Midbrain (tissue), 1 donor: ENCODE measurements around the gene GPR17.
A peak's percentile ranks its signal among the peaks of the same experiment; 100 is the strongest.

Experiments used
- DNase-seq: peaks from one replicate; lab custom pipeline; 2025; lab: John Stamatoyannopoulos, UW

GPR17 gene

DNA sequence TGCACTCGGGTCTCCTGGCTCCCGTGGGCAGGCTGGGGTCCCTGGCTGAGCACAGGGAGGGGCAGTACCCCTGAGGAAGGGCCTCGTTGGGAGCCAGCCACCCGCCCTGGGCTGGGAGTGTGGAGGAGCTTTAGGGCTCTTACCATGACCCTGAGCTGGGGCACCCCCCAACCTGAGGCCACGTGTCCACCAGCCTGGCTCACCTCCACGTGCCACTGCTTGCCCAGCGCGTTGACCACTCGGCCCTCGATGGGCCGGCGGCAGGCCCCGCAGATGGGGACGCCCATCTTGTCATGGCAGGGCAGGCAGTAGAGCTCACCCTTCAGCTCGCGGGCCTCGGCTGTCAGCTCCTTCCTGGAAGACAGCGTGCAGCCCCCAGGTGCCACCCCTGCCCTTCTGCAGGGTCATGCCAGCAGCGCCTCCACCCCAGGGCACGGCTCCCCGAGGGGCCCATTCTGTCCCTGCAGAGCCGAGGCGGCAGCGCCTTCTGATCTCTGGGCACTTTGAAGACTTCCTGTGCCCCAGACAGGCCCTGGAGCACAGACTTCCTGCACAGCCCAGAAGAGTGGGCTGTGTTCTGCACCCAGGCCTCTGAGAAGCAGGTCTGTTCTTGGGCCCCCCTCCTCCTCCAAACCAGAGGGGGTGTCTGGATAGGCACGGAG lies 4.0 kb upstream of the GPR17 start:
- DNase-seq = no peak

DNA sequence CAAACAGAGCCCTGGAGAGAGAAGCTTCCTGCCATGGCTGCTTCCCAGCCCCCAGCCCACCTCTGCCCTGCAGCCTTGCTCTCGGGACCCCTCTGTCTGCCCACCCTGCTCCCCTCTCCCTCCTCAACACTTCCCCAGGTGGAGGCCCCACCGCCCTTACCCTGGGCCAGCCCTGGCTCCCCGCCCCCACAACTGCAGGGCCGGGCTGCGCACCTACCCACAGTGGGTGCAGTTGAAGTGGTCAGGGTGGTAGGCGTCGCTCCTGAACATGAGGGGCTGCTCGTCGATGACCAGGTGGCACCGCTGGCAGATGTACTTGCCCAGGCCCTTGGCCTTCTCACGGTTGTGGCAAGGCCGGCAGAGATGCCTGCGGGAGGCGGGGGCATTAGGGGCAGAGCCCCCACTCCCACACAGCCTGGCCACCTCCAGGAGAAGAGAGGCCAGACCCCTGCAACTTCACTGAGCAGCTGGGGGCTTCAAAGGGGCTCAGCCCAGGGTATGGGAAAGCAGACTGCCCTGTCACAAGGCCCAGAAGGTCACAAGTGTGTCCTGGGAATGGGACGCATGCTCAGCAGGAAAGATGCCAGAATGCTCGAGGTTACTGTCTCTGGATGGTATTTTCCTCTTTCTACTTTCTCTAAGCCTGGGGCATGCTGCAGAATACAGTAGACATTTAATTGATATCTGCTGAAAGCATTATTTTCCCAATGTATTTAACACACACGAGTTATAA lies 3.1 kb upstream of the GPR17 start:
- no peak for DNase-seq

DNA sequence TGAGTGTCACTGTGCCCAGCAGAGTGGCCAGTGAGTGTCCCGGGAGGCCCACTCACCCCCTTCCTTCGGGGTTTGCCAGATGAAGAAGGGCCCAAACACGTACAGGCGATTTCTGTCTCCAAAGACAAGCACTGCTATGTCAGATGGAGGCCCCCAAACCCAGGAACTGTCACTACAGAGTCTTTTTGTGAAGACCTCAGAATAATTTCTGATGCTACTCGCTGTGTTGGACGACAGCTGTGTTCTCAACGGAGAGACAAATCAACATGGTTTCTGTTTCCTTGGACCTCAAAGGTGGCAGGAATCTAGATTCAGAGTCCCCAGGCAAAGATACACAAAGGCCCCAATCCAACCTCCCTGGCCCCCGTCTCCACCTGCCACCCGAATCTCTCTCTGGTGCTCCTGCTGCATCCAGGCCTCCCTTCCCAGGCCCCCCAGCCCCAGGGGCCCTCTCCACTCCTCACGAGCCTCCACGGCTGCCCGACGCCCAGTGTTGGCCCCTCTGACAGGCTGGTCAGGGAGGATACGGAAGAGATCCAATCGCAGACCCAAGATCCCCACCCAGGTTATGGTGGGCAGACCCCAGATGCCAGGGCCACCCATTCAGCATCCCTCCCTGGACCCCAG lies 2.4 kb upstream of the GPR17 start:
- peak; percentile 18 for DNase-seq

DNA sequence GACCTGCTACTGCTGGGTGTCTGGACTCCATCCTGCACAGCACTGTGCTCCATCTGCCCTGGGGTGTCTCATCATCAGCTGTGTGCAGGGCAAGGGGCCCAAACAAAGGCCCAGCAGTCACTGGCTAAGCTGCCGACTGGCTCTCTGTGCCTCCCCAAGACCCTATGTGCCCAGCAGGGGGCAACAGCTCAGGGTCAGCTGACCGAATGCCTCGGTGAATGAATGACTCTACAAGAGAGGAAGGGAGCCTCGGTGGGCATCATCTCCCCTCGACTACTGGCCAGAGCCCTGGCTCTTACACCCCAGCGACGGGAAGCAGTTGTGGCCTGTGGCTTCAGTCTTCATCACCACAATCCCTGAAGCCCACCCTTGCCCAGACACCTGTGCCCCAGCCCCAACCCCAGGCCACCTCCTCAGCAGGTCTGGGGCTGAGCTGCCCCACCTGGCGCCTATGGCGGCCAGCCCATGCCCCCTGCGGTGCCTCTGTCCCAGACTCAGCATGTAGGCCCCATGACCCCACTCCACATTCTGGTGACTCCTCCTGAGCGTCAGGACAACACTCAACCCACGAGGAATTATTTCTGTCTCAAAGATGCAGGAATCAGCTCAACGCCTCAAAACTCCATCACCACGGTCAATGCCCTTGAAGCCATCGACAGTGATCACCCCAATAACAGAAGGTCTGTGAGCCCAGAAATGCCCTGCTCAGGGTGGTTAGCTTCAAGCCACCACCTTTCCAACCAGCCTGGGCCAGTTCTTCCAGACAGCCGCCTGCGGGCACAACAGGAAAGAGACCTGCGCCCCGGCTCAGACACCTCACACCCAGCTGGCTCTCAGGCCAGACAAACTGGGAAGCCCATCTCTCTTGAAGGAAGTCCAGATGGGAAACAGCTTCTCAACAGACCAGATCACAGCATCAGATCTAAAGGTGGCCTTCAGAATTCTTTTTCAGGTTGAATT lies 1.6 kb upstream of the GPR17 start:
- DNase-seq = no peak

DNA sequence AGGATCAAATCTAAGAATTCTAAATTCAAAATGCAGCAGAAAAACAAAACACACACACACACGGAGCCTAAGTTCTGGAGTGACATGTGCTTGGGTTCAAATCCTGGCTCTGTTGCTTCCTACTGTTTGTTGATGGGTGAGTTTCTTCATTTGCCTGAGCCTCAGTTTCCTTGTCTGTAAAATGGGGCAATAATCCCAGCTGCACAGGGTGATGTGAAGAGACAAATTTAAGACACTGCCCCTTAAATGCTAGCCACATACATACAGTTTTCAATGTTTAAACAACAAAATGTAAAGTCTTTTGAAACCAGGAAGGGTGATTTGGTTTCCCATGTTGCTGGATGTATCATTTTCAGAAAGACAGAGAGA lies 943 bp upstream of the GPR17 start:
- DNase-seq = no peak

DNA sequence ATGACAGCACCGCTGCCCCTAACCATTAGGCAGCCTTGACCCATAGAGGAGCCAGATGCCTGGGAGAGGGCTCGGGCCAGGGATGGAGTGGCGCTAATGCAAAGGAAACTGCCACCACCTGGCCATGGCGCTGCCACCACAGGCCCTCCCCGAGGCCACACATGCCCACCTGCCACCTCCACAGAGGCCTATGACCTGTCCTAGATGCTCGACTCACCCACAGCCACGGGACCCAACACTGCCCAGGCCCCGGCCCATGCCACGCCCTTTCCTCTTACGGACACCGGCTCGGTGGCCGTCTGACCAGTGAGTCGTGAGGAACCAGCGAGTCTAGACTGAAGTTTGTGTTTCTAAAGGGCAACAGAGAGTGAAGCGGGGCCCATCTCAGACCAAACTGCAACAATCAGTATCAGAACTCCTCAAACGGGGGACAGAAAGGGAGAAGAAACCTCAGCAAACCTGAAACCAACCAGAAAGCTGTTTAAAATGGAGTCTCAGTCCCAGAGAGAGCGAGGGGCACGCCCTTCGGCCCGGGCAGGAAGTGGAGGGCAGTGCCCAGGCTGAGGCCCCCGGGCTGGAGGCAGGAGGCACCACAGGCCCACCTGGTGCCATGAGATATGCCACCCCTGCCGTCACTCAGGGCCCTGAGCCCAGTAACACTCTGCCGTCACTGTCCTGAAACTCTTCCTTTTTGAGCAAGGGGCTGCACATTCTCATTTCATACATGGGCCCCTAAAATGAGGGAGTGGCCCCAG lies 711 bp downstream of the GPR17 start:
- DNase-seq = no peak

DNA sequence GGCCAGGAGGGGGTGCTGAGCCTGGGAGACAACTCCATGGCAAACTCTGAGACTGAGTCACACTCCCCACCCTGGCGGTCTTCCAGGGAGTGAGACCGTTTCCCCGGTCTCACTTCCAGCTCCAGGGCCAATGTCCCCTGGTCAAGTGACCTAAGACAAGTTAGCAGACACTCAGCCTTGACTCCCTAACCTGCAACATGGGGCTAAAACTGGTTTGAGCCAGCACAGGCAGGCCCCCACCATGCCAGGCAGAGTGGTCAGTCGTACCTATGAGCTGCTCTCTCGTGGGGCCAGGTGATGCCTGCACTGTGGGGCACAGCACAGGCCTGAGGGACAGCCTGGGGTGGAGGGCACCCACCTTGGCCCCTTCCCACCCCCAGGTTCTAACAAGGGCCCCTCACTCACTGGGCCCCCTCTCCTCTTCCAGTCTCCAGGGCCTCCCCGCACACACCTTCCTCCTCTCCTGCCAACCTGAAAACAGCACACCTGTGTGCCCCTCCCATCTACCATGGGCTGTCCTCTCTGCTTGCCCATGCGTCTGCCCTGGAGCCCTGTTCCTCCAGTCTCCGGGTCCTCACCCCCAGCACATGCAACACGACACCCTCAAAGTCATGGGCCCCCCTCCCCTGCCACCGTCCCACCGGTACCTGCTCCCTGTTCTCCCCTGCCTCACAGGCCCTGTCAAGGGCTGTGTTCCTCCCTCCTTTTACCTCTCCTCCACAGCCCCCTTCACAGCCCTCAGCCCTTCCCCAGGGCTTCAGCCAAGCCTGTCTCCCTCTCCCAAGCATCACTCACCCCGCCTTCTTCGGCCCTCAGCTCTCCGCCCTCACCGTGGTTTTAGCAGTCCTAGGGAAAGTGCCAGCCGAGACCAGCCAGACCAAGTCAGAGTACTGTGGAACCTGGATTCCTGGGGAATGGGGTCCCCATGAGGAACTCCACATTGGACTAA lies 1.6 kb downstream of the GPR17 start:
- no peak for DNase-seq

DNA sequence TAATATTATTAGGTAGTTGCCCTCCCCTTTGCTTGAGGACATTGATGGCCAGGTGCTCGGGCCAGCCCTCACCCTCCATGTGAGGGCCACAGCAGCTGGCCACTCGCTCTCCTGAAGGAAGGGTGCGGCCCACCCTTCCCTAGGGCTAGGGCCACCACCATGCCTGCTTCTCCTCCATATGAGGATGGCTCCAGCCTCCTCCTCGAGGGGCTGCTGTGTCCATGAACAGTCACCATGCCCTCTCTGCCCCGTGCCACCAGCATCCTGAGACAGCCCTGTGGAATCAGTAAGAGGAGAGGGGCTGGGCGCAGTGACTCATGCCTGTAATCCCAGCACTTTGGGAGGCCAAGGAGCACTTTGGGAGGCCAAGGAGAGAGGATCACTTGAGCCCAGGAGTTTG lies 2.4 kb downstream of the GPR17 start:
- no peak for DNase-seq

DNA sequence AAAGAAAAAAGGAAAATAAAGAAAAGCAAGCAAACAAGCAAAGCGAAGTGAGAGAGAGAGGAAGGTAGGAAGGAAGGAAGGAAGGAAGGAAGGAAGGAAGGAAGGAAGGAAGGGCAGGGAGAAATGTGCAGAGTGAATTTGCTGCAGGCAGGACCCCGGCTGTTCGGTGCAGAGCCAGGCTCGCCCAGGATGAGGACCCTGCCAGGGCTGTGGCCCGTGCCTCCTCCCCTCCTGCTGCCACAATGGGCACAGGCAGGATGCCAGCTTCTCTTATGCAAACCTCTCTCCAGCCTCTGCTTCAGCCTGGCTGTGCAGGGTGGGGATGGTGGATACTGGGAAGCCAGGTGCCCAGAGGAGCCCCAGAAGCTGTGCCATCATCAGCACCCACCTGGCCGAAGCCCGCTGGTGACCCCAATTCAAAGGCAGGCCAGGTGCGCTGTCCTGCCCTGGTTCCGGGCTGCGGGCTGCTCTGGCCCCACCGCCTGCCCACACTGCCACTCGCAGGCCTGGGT lies 3.2 kb downstream of the GPR17 start:
- DNase-seq = peak; percentile 27

DNA sequence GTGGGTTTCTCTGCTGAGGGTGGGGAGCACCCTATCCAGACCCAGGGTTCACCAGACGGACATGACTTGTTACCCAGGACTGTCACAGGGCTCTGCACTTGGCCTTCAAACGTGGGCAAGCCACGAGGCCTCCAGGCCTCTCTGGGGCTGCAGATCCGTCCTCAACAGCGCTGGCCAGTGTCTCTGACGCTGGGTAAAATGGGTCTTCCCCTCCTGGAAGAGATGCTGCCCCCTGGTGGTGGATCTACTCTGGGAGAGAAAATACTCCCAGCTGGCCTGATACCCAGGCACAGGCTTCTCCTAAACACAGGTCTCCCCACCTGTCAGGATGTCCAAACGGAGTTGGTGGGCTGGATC lies 3.7 kb downstream of the GPR17 start:
- peak; percentile 86 for DNase-seq

DNA sequence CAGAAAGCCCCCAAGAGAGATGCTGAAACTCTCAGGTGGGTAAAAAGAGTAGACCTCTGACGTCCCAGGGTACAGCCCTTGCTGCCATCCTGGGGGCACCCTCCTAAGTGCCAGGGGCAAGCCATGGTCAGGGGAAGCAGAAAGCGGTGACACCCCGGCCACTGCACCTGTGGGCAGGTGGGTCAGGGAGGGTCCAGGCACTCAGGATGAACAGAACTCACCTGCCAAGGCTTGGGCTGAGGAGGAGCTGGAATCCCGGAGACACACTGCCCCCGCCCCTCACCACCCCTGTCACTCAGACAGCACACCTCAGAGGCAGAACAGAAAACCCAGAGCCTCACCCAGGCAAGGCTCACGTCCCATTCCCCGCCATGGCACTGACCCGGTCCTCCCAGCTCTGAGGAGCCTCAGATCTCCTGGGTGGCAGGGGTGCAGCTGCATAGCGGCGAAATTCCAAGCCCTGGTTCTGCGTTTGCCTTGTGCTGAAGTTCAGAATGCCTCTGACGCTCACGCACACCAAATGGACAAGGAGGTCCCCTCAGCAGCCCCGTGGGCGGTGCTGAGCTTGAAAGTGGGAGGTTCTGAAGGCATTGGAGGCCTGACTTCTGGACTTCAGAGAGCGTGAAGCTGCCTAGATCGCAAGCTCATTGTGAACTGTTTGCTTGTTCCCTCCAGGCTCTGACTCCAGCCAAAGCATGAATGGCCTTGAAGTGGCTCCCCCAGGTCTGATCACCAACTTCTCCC lies 4.3 kb downstream of the GPR17 start:
- no peak for DNase-seq

DNA sequence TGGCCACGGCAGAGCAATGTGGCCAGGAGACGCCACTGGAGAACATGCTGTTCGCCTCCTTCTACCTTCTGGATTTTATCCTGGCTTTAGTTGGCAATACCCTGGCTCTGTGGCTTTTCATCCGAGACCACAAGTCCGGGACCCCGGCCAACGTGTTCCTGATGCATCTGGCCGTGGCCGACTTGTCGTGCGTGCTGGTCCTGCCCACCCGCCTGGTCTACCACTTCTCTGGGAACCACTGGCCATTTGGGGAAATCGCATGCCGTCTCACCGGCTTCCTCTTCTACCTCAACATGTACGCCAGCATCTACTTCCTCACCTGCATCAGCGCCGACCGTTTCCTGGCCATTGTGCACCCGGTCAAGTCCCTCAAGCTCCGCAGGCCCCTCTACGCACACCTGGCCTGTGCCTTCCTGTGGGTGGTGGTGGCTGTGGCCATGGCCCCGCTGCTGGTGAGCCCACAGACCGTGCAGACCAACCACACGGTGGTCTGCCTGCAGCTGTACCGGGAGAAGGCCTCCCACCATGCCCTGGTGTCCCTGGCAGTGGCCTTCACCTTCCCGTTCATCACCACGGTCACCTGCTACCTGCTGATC lies 4.9 kb downstream of the GPR17 start:
- DNase-seq = no peak

DNA sequence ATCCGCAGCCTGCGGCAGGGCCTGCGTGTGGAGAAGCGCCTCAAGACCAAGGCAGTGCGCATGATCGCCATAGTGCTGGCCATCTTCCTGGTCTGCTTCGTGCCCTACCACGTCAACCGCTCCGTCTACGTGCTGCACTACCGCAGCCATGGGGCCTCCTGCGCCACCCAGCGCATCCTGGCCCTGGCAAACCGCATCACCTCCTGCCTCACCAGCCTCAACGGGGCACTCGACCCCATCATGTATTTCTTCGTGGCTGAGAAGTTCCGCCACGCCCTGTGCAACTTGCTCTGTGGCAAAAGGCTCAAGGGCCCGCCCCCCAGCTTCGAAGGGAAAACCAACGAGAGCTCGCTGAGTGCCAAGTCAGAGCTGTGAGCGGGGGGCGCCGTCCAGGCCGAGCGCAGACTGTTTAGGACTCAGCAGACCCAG lies 5.4 kb downstream of the GPR17 start:
- DNase-seq = no peak

DNA sequence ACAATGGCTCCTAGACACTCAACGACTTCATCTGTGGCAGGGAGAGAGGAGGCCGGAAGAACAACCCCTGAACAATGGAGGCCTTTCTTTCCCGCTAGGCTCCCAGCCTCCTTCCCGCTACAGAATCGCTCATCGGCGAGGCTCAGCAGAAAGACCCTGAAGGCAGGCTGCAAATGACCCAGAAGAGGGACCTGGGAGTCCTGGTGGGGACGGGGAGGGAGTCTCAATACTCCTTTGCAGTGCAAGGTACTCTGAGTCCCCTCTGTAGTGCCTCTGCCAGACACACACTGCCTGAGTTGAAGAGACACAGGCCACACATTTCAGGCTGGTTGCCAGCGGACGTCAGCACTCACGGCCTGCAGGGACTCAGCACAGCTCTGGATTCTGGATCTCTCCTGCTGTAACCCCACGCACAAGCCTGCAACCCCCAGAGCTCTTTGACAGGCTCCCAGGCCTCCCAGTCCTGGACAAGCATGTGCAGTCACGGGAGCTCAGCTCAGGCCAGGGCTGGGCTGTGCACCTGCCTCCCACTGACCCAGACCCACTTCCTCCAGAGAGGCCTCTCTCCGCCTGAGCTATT lies 6.1 kb downstream of the GPR17 start:
- peak; percentile 81 for DNase-seq

DNA sequence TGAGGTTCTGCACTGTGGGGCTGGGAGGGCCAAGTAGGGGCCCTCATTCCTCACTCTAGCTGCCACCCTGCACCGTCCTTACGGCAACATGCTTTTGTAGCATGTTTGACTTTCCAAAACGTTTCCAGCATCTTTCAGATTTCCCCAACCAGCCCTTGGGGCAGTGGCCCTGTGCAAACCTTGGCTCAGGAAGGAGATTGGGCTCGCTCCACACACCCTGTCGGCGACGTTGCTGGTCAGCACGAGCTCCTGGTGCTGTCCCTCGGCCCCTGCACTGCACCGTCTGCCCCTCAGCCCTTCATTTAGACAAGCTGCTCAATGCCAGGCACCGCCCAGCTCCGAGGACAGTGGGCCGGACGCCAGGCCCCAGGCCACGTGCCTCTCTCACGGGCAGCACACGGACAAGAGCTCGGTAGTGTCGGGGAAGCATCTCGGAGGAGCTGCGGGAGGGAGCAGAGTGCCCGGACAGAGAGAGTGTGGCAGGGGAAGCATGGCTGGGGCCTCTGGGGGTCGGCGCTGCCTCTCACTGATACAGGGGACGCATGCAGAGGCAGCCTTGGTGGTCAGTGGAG lies 6.9 kb downstream of the GPR17 start:
- no peak for DNase-seq

DNA sequence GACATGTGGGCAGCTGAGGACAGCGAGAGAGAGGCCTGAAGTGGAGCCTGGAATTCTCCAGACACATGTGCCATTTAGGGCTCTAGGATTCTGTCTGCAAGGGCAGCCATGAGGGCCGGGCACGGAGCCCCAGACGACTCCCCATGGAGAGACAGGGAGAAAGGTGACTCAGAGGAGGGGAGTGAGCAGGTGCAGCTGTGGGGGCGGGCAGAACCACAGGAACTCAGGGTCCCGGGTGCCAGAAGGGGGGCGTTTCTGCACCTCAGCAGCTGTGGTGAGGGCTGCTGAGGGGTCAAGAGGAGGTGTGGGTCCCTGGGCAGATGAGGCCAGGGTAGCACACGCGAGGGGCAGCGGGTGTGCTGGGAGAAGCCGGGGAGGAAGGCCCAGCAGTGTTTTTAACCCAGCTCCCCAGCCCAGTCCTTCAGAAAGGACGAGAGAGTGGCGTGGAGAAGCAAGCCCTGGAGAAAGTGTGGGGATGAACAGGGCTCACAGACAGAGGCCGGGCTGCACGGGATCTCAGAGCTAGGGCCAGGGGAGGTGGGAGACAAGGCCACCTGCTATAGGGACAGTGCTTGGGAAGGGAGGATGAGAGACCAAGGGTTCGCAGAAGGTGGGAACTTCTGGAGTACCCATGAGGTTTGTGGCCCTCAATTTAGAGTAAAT lies 7.6 kb downstream of the GPR17 start:
- no peak for DNase-seq

DNA sequence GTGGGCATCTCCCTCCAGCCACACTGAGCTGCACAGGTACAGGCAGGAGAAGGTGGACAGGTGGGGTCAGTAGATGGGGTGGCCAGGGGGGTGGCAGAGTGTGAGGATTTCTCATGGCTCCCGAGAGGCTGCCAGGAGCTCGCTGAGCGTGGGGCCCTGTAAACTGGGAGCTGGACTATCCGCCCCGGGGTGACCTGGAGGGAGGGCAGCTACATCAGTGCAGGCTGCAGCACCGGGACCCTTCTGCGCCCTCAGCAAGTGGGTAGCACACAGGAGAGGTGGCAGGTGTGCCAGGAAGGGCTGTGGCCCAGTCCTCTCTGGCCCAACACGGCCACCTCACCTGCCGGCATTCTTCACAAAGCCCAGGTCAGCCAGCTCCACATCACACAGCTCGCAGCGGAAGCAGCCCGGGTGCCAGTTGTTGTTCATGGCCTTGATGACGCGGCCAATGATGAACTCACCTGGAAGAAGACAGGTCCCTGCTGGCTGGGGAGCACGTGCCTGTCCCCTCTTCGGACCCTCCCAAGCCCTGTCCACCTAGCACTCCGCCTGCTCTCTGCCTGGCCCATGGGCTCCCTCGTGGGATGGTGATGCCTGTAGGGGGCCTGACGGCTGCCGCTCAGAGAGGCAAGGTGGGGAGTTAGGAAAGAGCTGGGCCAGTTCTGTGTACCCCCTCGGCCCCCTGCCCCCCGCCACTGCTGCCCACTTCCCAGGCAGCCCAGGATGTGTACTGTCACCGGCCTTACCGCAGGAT lies 8.3 kb downstream of the GPR17 start:
- no peak for DNase-seq
